MV-4-11 (cell line): ENCODE results near the gene RPP14.

ENCODE experiments used
- DNase-seq: peaks from one replicate; lab custom pipeline; 2025; lab: John Stamatoyannopoulos, UW

The RPP14 gene

GRCh38 chr3:58291671-58292338 lies 14.2 kb upstream of the RPP14 start:
- no peak for DNase-seq

- DNase-seq = no peak
These were observed 13.2 kb upstream of the RPP14 start for GRCh38 chr3:58292866-58293265.

GRCh38 chr3:58293516-58293915 lies 12.5 kb upstream of the RPP14 start:
- DNase-seq = no peak

- DNase-seq = no peak
These were observed 9.8 kb upstream of the RPP14 start for GRCh38 chr3:58296269-58296668.

GRCh38 chr3:58296843-58297242 lies 9.2 kb upstream of the RPP14 start:
- DNase-seq = no peak

GRCh38 chr3:58298190-58298589 lies 7.9 kb upstream of the RPP14 start:
- no peak for DNase-seq

- no peak for DNase-seq
These were observed 7.0 kb upstream of the RPP14 start for GRCh38 chr3:58299075-58299474.

- no peak for DNase-seq
These were observed 6.1 kb upstream of the RPP14 start for GRCh38 chr3:58299839-58300516.

GRCh38 chr3:58307639-58308215 lies 1.7 kb downstream of the RPP14 start:
- peak; percentile 52 for DNase-seq

GRCh38 chr3:58308728-58309127 lies 2.7 kb downstream of the RPP14 start:
- peak; percentile 9 for DNase-seq

- peak; percentile 50 for DNase-seq
These were observed 11.8 kb downstream of the RPP14 start for GRCh38 chr3:58317811-58318210.

- DNase-seq = no peak
These were observed 15.7 kb downstream of the RPP14 start for GRCh38 chr3:58321791-58322190.

- DNase-seq = no peak
These were observed 16.7 kb downstream of the RPP14 start for GRCh38 chr3:58322793-58323192.

GRCh38 chr3:58323529-58324390 lies 17.7 kb downstream of the RPP14 start:
- DNase-seq = no peak

- no peak for DNase-seq
These were observed 18.6 kb downstream of the RPP14 start for GRCh38 chr3:58324391-58325390.

- no peak for DNase-seq
These were observed 19.5 kb downstream of the RPP14 start for GRCh38 chr3:58325525-58325992.

GRCh38 chr3:58326267-58326900 lies 20.3 kb downstream of the RPP14 start:
- DNase-seq = no peak

GRCh38 chr3:58329150-58329921 lies 23.3 kb downstream of the RPP14 start:
- DNase-seq = no peak

GRCh38 chr3:58329922-58330413 lies 23.9 kb downstream of the RPP14 start:
- no peak for DNase-seq
